HG02642 (cell line): ENCODE results near the gene HPDL.
A peak's percentile ranks its signal among the peaks of the same experiment; 100 is the strongest.

ENCODE experiments used
- ATAC-seq: cut with Tn5 transposase; IDR thresholded peaks from one replicate; pipeline ENCODE4 v1.9.1; 2021; ENCODE audit warnings: mild to moderate bottlenecking; ENCODE audit not compliant: unreplicated experiment, poor library complexity

The HPDL gene

DNA sequence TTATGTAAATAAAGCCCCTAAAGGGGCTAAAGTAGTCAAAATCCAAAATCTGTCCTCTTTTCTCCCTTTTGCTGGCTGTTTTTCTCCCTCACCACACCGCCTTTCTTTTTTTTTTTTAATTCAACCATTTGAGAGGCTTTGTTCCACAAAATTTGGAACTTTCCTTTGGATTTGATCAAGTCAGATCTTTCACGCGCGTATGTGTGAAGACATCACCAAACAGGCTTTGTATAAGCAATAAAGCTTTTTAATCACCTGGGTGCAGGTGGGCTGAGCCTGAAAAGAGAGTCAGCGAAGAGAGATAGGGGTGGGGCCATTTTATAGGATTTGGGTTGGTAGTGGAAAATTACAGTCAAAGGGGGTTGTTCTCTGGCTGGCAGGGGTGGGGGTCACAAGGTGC is 5.3 kb upstream of the HPDL start:
- ATAC-seq = no peak

DNA sequence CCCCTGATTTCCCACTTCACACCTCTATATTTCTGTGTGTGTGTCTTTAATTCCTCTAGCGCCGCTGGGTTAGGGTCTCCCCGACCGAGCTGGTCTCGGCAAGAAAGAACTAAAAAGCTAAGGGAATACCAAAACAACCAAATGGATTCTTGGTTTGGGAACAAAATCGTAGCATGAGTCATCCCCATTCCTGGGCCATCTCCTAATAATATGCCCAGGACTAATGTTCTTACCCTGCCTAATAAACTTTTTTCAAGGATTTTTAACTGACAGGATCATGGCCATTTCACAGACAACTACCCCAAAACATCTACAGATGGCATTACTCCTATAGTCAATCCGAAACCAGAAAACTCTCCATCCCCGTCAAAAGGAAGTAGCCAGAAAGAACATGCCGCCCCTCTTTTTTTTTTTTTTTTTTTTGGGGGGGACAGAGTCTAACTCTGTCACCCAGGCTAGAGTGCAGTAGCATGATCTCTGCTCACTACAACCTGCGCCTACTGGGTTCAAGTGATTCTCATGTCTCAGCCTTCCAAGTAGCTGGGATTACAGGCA is 4.1 kb upstream of the HPDL start:
- no peak for ATAC-seq

DNA sequence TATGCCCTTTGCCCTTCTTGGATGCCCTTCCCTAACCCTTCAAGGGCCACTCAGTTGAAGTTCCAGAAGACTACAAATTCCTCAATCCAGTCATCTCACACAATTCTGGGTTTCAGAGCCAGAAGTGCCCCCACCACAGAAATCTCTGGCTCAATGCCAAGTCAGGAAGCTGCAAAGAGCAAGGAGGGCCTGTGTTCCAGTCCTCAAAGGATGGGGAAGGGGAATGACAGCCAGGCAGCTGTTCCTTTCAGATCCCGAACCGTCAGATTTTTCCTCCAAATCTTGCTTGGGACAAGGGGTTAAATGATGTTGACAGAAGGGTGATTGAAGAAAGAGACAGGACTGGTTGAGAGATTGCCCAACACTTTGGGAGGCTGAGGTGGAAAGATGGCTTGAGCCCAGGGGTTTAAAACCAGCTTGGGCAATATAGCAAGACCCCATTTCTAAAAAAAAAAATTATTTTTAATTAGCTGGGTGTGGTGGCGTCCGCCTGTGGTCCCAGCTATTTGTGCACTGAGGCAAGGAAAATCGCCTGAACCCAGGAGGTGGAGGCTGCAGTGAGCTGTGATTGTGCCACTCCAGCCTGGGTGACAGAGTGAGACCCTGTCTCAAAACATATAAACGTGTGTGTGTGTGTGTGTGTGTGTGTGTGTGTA is 716 bp upstream of the HPDL start:
- no peak for ATAC-seq

DNA sequence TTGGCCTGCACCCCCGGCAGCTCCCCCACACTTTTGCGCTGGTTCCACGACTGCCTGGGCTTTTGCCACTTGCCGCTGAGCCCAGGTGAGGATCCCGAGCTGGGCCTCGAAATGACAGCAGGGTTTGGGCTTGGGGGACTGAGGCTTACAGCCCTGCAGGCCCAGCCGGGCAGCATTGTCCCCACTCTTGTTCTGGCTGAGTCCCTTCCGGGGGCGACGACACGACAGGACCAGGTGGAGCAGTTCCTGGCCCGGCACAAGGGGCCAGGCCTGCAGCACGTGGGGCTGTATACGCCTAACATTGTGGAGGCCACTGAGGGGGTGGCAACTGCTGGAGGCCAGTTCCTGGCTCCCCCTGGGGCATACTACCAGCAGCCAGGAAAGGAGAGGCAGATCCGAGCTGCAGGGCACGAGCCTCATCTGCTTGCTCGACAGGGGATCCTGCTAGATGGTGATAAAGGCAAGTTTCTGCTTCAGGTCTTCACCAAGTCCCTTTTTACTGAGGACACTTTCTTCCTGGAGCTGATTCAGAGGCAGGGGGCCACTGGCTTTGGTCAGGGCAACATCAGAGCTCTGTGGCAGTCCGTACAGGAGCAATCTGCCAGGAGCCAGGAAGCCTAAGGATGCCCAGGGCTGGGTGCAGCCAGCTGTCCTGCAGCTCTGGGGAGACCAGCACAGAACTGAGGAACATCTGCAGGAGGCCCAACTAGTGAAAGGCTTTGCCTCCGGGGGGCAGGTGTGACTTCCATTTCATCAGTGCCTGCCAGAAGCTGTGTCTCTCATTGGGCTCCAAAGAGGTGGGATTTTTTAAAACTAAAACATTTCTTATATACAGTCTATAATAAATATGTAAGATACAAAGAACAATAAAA is 1.2 kb downstream of the HPDL start:
- no peak for ATAC-seq

DNA sequence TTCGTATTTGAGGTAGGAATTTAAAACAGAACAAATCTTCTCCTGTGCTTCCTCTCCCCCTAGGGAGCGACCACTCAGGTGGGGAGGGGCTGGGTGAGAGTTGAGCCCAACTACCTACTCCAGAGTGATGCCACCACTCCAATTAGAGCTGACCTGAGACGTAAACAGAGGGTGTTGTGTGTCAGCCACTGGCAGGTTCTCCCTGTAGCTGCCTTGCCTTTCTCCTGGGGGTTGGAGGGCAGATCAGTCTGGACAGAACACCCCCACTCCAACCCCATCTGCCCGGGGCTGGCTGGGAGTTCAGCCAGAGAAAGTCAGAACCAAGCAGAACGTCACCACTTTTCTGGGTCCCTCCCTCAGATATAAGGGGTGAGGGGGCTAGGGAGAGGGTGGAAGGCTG is 2.0 kb downstream of the HPDL start:
- ATAC-seq = no peak

DNA sequence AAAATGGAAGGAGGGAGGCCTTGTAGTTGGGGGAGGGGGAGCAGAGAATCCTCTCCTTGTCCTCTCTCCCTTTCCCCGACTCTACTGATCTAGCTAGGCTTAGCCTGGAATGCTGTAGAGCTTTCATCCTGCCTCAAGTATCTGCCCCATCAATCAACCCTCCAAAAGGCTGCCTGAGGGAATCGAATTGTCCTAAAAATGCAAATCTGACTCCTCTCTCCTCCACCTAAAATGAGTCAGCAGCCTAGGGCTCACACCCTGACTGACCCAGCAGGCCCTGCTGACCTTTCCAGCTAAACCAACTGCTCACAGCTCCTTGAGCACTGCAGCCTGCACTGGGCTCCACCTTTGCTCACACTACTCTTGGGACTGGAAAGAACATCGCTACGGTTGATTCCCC is 2.8 kb downstream of the HPDL start:
- no peak for ATAC-seq

DNA sequence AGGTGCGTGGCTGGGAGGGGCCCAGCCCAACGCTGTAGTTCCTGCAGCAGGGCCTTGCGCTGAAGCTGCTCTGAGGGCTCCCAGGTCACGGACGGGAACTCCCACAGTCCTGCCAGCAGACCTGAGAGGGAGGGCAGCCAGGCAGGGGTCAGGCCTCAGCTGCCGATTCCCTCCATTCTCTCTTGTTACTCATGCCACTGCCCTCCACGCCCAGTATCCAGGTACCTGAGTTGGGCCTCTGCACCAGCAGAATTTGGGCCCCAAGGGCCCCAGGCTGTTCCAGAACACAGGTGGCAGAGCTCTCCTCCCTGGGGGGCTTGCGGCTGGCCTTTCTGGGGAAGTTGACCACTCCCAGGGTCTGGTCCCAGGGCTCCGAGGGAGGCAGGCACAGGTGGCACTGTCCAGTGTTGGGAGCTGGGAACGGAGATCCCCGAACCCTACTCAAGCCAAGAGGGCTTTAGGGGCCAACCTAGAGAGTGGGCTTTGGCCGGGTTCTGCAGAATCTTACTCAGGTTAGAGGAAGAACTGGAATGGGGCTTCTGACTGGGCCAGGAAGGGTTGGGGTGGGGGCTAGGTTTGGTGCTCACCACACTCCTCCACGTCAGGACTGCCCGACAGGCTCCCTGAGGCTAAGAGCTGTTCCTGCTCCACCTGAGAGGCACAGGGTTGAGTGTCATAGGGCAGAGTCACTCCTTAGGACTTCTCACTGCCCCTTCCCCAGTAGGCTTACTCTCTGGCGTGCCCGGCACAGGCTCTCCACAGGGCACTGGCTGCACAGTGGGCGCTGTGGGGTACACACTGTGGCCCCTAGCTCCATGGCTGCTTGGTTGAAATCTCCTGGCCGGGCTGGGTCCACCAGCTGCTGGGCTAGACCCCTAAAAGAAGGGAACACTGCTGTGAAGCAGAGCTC is 5.0 kb downstream of the HPDL start:
- ATAC-seq = no peak

DNA sequence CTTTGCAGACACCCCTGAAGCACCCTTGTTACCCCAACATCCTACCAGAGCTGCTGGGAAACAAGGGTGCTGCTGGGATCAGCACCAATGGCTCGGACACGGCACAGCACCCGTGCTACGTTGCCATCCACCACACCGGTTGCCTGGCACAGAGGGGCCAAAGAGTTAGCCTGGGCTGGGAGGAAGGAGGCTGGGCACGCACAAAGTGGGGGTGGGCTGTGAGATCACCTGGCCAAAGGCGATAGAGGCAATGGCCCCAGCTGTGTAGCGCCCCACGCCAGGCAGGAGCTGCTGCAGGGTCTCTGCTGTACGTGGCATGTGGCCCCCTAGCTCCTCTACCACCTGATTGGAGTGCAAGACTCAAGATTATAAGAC is 5.6 kb downstream of the HPDL start:
- ATAC-seq = no peak

DNA sequence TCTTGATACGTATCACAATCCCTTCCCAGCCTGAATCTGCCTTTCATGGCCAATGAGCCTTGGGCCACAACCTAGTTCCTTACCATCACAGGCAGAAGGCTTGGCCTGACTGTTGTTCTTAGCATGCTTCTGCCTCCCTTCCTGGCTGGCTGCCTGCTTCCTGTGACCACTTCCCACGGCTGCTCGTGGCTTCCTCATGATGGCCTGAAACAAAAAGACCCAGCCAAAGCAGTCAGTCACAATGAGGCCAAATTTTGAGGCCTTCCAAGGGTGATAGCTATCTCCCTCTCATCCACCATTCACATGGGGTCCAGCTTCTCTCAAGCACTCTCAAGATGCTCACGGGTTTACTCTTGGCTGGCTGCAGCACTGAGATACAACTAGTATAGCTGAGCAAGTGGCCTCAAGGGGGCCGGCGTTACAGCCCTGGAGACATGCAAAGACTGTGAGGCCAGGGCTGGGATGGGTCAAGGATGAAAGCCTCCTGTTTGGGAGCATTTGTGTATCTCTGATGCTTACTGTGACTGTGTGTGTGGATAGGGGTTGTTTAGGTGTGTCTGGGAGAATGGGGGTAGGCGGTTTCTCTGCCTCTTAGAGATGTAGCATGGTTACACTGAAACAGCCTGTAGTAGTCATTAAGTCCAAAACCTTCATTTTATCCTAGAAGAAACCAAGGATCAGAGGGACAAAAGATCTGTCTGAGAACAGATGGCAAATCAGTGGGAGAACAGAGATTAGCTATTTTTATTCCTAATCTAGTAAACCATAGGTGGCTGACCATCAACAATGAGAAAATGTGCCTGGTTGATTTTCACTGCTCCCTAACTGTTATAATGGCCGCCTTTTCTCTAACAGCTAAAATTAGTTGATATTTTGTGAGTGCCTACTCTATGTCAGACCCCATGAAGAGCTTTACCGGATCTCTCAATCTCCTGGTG is 7.9 kb downstream of the HPDL start:
- no peak for ATAC-seq

DNA sequence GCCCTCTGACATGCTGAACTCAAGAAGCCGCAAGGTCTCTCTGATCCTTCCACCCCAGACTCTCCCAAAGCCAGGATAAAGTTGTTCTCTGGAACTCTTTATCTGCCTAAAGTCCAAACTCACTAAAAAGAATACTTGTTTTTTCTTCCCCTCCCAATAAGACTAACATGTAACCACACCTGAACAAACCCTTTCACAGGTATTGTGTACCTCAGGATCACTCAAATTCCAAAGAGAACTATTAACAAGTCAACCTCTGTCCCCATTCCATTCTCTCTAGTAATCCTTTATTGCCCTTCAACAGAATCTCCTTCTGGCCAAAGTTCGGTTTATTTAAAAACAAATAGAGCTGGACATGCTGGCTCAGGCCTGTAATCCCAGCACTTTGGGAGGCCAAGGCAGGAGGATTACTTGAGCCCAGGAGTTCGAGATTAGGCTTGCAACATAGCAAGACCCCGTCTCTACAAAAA is 9.2 kb downstream of the HPDL start:
- ATAC-seq = no peak

DNA sequence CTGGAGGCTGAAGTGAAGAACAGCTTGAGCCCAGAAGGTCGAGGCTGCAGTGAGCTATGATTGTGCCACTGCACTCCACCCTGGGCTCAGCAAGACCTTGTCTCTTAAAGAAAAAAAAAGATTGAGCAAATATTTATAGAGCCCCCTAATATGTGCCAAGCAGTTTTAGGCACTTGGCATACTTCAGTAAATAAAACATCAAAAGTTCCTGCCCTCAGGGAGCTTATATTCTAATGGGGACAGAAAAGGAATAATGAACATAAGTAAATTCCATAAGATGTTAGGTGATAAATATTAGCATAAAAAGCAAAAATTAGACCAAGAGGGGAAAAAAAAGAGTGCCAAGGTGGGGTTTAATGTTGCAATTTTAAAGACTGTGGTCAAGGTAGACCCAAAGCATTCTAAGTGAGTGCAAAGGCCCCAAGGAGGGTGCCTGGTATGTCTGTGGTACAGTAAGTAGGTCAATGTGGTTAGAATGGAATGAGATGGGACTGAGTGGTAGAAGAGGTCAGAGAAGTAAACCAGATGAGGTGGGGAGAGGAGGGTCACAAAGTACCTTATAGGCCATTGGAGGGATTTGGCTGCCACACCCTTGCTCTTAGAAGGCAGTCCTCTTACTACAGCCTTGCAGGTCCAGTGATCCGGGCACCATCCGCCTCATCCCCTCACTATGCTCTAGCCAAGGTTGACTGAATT is 11.1 kb downstream of the HPDL start:
- no peak for ATAC-seq

DNA sequence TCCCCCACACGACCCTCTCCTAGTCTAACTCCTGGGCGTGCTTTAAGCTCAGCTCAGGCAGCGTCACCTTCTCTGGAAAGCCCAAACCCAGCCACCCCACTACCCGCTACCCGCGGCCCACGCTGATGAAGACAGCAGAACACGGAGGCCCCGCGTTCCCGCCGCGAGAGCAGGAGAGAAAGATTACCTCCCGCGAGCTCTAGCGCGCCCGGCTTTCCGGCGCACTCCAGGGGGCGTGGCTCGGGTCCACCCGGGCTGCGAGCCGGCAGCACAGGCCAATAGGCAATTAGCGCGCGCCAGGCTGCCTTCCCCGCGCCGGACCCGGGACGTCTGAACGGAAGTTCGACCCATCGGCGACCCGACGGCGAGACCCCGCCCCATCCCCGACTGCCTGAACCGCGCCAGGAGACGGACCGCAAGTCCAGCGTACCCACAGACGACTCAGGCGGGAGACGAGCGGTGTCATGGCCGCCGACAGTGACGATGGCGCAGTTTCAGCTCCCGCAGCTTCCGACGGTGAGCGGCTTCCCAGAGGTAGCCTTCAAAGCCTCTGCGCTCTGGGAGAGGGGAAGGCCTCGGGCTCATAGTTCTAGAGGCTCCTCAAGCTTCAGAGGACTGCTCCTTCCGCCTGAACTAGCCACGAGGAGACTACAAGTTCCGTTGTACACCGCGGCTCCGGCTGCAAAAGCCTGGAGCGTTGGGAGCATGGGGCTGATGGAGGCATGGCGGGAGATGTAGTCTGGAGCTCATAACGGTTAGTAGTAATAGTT is 13.3 kb downstream of the HPDL start, which contains the start of the genes MUTYH and TOE1:
TSS of gene MUTYH (minus strand) at position 652 of the 770 bp plus-strand sequence. CDS start 5,935 bp downstream, outside the sequence.
TSS of gene TOE1 (plus strand) at position 382 of the 770 bp plus-strand sequence. CDS start at position 465, 83 bp downstream.
- peak; percentile 87 for ATAC-seq

DNA sequence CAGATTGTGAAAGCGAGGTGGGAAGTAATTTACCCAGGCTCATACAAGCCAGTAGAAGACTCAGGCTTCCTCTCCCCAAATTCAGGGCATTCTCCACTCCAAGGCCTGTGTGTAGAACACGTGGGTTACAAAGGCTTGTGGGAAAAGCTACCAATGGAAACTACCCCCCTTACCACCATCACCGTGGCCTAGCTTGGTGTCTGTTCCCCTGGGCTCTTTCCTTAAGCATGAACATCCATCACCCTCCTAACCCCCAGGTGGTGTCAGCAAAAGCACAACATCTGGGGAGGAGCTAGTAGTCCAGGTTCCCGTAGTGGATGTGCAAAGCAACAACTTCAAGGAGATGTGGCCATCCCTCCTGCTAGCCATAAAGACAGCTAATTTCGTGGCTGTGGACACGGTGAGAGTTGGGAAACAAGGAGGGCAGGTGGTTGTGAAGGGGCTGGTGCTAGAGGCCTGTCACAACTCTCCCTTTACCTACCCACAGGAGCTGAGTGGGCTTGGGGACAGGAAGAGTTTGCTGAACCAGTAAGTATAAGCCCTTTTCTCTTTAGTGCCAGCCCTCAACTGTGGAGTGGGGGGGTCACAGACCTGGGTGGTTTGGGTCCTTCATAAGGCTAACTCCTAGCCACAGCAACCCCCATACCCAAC is 14.2 kb downstream of the HPDL start:
- no peak for ATAC-seq

DNA sequence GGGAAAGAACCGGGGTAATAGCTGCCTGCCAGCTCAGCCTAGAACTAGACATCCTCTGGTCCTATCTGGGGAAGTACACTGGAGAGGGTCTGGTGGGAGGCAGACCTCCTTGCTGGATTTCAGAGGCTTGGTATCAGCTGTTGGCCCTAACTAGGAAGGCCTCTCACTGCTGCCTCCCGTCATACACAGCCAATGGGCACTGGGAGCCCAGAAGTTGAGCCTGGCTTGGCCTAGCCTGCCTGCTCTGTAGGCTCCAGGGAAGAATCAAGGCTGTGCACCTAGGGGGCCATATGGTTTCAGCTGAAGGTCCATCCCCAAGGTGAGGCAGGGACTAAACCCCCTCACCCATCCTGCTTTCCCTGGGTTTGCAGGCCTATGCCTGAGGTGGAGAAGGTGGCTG is 17.8 kb downstream of the HPDL start:
- no peak for ATAC-seq

DNA sequence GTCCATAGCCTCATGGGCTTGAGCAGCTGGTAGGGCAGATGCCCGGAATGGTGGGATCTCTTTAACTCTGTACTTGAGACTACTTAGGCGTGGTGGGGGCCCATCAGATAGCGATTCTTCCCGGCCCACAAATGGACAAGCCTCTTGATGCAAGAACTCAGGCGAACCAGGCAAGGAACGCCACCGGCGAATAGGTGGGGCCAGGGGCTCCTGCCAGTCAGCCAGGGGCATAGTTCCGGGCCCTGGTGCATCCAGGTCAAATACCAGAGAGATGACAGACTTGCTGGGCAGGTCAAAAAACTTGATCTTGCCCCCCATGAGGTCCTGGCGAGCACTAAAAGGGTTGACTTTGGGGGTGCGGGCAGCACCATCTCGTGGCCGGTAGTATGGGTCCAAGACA is 18.3 kb downstream of the HPDL start:
- ATAC-seq = no peak

DNA sequence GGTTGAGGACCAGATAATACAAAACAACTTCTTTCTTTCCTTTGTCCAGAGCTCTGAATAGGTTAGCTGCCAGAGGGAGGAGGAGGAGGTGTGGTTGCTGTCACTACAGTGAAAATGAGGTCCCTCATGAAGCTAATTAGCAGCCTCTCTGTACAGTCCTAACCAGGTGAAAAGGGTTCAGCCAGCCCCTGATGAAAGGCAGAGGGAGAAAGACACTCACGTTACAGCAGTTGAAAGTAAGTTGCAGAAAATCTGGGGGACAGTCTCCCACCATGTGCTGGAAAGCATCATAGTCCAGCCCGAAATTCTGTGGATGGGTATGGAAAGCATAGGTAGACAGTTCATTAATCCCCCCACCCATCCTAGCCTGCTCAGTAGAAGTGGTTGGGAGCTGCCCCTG is 19.8 kb downstream of the HPDL start:
- ATAC-seq = no peak

DNA sequence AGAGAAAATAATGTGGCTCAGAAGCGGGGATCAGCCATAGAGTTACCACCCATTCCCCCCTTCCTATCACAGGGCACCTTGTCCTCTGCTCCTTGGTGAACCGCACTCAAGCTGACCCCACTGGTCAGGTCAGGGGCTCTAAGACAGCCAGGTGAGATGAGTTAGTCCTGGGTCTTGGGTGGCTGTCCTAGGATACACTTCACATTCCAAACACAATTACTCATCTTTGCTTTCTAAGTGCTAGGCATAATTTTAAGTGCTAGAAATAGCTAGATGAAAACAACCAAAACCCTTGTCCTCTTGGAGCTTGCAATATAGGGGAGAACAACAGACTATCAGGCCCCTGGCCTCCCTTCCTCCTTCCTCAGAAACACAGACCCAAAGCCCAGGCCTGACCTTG is 21.3 kb downstream of the HPDL start:
- no peak for ATAC-seq
